K562 (cell line): ENCODE data around the gene COL25A1. TPM values are rescaled to one million over a fixed set of nuclear protein-coding genes. Genes with fewer than 3 reads are reported as not detected.

Experiments
- ATAC-seq: fragments of 200-7000 bp; cut with Tn5 transposase; 3 replicates; pipeline ENCODE4 v1.9.1; 2020; ENCODE audit warnings: moderate library complexity
- BruUV-seq: library from RNA; stranded (reverse); fragments of 400-500 nt; replicated peaks from 2 replicates; lab custom pipeline; 2021; lab: Mats Ljungman, UMichigan
- CTCF ChIA-PET: fragments of 300-600 bp; formaldehyde crosslinking; extraction: SDS; loops from one replicate; lab custom pipeline; 2021; ENCODE audit warnings: low intra/inter-chr PET ratio; lab: Yijun Ruan, JAX
- POLR2A ChIA-PET: fragments of 300-600, 350-650 bp; sonication (Branson Sonifier 250); formaldehyde crosslinking; extraction: SDS; loops from one replicate; lab custom pipeline; 2021; ENCODE audit warnings: antibody characterized with exemption, inconsistent platforms; lab: Yijun Ruan, JAX
- DNase-seq, 4 experiments: peaks; one replicate each; pipeline versions ENCODE4 v3.0.0 to v3.0.0-alpha.2; 2011 to 2018; ENCODE audit warnings: low spot score in 3 of 4, mixed read lengths in 3 of 4; ENCODE audit errors: extremely low read depth in 1 of 4
- FAIRE-seq: peaks from 2 replicates; lab custom pipeline; 2011; peaks lifted over from hg19 to GRCh38; lab: Jason Lieb, UNC
- H2AFZ ChIP-seq: 2 replicates; pipeline ENCODE4 v1.6.0; 2011; ENCODE audit warnings: low read depth, low read length, control low read depth, inconsistent platforms
- H3K27ac ChIP-seq: fragments of 200-600 bp; 3 replicates; pipeline ENCODE4 v1.8.0; 2011; ENCODE audit warnings: low read depth, mild to moderate bottlenecking, control low read depth, inconsistent platforms, low read length, moderate library complexity, mixed read lengths; ENCODE audit errors: extremely low read depth
- H3K27me3 ChIP-seq, 2 experiments: fragments of 300-600 bp in 1 of 2; 2 replicates in 1 of 2; 3 replicates in 1 of 2; pipeline versions ENCODE4 v1.6.0 to v1.8.0; 2011; ENCODE audit warnings: inconsistent platforms in 2 of 2, low read length in 2 of 2, mild to moderate bottlenecking in 1 of 2, mixed read lengths in 1 of 2, moderate library complexity in 1 of 2; ENCODE audit not compliant: control insufficient read depth in 2 of 2, insufficient read depth in 2 of 2
- H3K36me3 ChIP-seq: fragments of 300-600 bp; 3 replicates; pipeline ENCODE4 v1.8.0; 2011; ENCODE audit warnings: mild to moderate bottlenecking, low read length, inconsistent platforms; ENCODE audit not compliant: control insufficient read depth, insufficient read depth
- H3K4me1 ChIP-seq, 2 experiments: fragments of 200-600 bp in 1 of 2; replicated peaks in 1 of 2; 2 replicates in 1 of 2; 3 replicates in 1 of 2; pipeline versions ENCODE4 v1.5.1 to v1.8.0; 2011; ENCODE audit warnings: inconsistent platforms in 2 of 2, low read length in 2 of 2, mild to moderate bottlenecking in 1 of 2, mixed read lengths in 1 of 2, moderate library complexity in 1 of 2; ENCODE audit not compliant: control insufficient read depth in 2 of 2, insufficient read depth in 2 of 2
- H3K4me2 ChIP-seq: 2 replicates; pipeline ENCODE4 v1.6.1; 2011; ENCODE audit warnings: low read length, control low read depth, inconsistent platforms, mixed read lengths; ENCODE audit not compliant: insufficient read depth
- H3K4me3 ChIP-seq: fragments of 200-600 bp; sonication (generic), shearing (Covaris generic); 2 replicates; pipeline ENCODE4 v1.5.1; 2016; ENCODE audit warnings: control low read depth, inconsistent platforms
- H3K79me2 ChIP-seq: fragments of 200-600 bp; 3 replicates; pipeline ENCODE4 v1.8.0; 2011; ENCODE audit warnings: low read length, inconsistent platforms; ENCODE audit not compliant: control insufficient read depth, insufficient read depth
- H3K9ac ChIP-seq, 2 experiments: 2 replicates each; pipeline versions ENCODE4 v1.6.0 to v1.6.1; 2011; ENCODE audit warnings: low read depth in 2 of 2, low read length in 2 of 2, control low read depth in 1 of 2, inconsistent platforms in 1 of 2, mild to moderate bottlenecking in 1 of 2, mixed read lengths in 1 of 2; ENCODE audit not compliant: insufficient read depth in 1 of 2
- H3K9me1 ChIP-seq: one replicate; pipeline ENCODE4 v1.6.0; 2011; ENCODE audit warnings: inconsistent platforms, mild to moderate bottlenecking, low read length, moderate library complexity; ENCODE audit not compliant: control insufficient read depth, insufficient read depth
- H3K9me3 ChIP-seq: replicated peaks from 2 replicates; pipeline ENCODE4 v1.5.1; 2011; ENCODE audit warnings: low read depth, low read length, inconsistent platforms; ENCODE audit not compliant: control insufficient read depth, insufficient read depth
- H4K20me1 ChIP-seq: replicated peaks from 2 replicates; pipeline ENCODE4 v1.6.1; 2011; ENCODE audit warnings: low read length, inconsistent platforms, mixed read lengths; ENCODE audit not compliant: control insufficient read depth, insufficient read depth
- BRF1 ChIP-seq: IDR thresholded peaks from 3 replicates; pipeline ENCODE4 v1.6.1; 2011; ENCODE audit warnings: borderline replicate concordance, mild to moderate bottlenecking; ENCODE audit not compliant: insufficient read length; ENCODE audit errors: extremely low read depth
- CBFB ChIP-seq: sonication (generic); formaldehyde crosslinking; IDR thresholded peaks from 2 replicates; pipeline ENCODE4 v1.4.0; 2020; ENCODE audit warnings: mild to moderate bottlenecking, missing genetic modification reagents
- HES1 ChIP-seq: fragments of 450-650 bp; IDR thresholded peaks from 2 replicates; pipeline ENCODE4 v1.6.1; 2016; ENCODE audit warnings: low read depth, mild to moderate bottlenecking, moderate library complexity
- MAFG ChIP-seq: fragments of 450-650 bp; conservative IDR thresholded peaks from 2 replicates; pipeline ENCODE4 v1.6.1; 2016; ENCODE audit warnings: missing genetic modification characterization, missing compliant biosample characterization
- MTA2 ChIP-seq: fragments of 450-650 bp; IDR thresholded peaks from 2 replicates; pipeline ENCODE4 v1.6.1; 2016; ENCODE audit warnings: low read depth
- NBN ChIP-seq: fragments of 450-650 bp; IDR thresholded peaks from 2 replicates; pipeline ENCODE4 v1.6.1; 2016; ENCODE audit warnings: low read depth, mild to moderate bottlenecking
- NUFIP1 ChIP-seq: fragments of 450-650 bp; IDR thresholded peaks from 2 replicates; pipeline ENCODE4 v1.6.1; 2018; ENCODE audit not compliant: partially characterized antibody
- POLR2AphosphoS5 ChIP-seq: IDR thresholded peaks from 2 replicates; pipeline ENCODE4 v1.6.1; 2011; ENCODE audit warnings: mild to moderate bottlenecking, low read depth, low read length, moderate library complexity; ENCODE audit not compliant: control insufficient read depth, insufficient read depth
- SMAD1 ChIP-seq: fragments of 150-350 bp; IDR thresholded peaks from 2 replicates; pipeline ENCODE4 v1.6.1; 2014; ENCODE audit warnings: low read length, low read depth; ENCODE audit not compliant: partially characterized antibody
- SOX6 ChIP-seq: fragments of 450-650 bp; IDR thresholded peaks from 2 replicates; pipeline ENCODE4 v1.6.1; 2014; ENCODE audit warnings: mild to moderate bottlenecking
- TAF7 ChIP-seq: fragments of 450-650 bp; IDR thresholded peaks from 2 replicates; pipeline ENCODE4 v1.6.1; 2016; ENCODE audit warnings: missing genetic modification characterization, missing compliant biosample characterization
- U2AF1 ChIP-seq: fragments of 200-400 bp; formaldehyde crosslinking; optimal IDR thresholded peaks from 2 replicates; pipeline ENCODE3; 2017; ENCODE audit warnings: mild to moderate bottlenecking, low read depth, low read length, moderate library complexity
- ZKSCAN3 ChIP-seq: fragments of 250-450 bp; sonication (Bioruptor Pico); IDR thresholded peaks from 2 replicates; pipeline ENCODE4 v1.4.0; 2020
- ZNF134 ChIP-seq: fragments of 250-450 bp; sonication (Bioruptor Pico); conservative IDR thresholded peaks from 2 replicates; pipeline ENCODE4 v1.4.0; 2020
- ZNF586 ChIP-seq: fragments of 450-650 bp; formaldehyde crosslinking; conservative IDR thresholded peaks from 2 replicates; pipeline ENCODE4 v1.4.0; 2020; ENCODE audit warnings: mild to moderate bottlenecking, moderate library complexity
- WGBS: fragments of 100-300 bp; shearing (Covaris generic); methylation state at CpG from one replicate; pipeline ENCODE4 v1.1.6; 2016; ENCODE audit warnings: low coverage, mixed read lengths; ENCODE audit not compliant: insufficient coverage; ENCODE audit errors: missing lambda C conversion rate; 5-methylcytosine and 5-hydroxymethylcytosine counted together
- in situ Hi-C: fragments of 300-500 bp; cut with MboI; formaldehyde crosslinking; loops from 4 replicates; pipeline ENCODE4 v1.15.0; 2018; ENCODE audit warnings: inconsistent platforms, mixed read lengths
- intact Hi-C: fragments of 100-400 bp; cut with micrococcal nuclease; formaldehyde crosslinking; loops from 2 replicates; pipeline ENCODE4 v1.14.2; 2022
- polyA plus RNA-seq, 8 experiments: library from polyadenylated mRNA; depleted of rRNA in 4 of 8; stranded (reverse) in 5 of 8; unstranded in 3 of 8; fragments of >200 nt; fragmentation: Nextera tagmentation in 2 of 8; fragmentation: Illumina TruSeq in 1 of 8; extraction: Ambion mirVana in 2 of 8; extraction: Trizol in 1 of 8; gene quantifications; 2 replicates each; pipeline versions ENCODE4 v1.2.1 to v1.2.3, GENCODE V29; 2011 to 2014; ENCODE audit warnings: inconsistent platforms in 1 of 8, missing spikeins in 1 of 8
- total RNA-seq, 7 experiments: library from RNA; depleted of rRNA in 6 of 7; stranded (reverse); fragments of >200 nt in 6 of 7; fragmentation: Illumina TruSeq in 2 of 7; extraction: Trizol in 2 of 7; gene quantifications; 2 replicates each; pipeline versions ENCODE4 v1.2.1 to v1.2.3, GENCODE V29; 2011 to 2021; ENCODE audit warnings: low replicate concordance in 1 of 7

The COL25A1 gene
- total and polyA plus RNA-seq, 9 of the 15 experiments (the other 6 are each of a cell fraction or from before 2014, with no cell fraction given), result 0.03 to 0.62 (median 0.27) TPM

- TF ChIP-seq ZNF134 (CRISPR knock-in tag) (no peak), BRF1 (no peak), NUFIP1 (no peak), POLR2AphosphoS5 (no peak)
Observed at GRCh38 chr4:108903464-108904221, 398.8 kb downstream of the COL25A1 start (continued).

DNA sequence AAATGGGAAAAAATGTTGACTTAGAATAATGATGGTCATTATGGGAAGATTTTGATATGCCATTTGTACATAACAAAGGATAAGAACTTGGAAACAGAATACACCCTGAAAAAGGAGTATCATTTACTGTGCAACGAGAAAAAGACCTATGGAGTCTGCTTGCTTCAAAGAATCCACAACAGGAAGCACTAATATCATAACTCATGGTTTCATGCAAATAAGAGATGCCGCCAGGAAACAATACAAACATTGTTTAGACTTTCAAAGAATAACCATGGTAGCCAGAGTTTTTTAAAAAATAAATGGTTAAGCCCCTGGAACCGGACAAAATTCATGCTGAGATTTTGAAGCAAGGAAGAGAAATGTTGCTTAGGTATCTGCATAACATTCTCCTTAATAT is 399.7 kb downstream of the COL25A1 start:
- CTCF ChIA-PET, result no interaction called here
- 0 out of 2 replicates have a peak overlapping the region, but pooled peaks have one; percentile 2 for H2AFZ ChIP-seq
- FAIRE-seq, result no peak
- H3K27me3 ChIP-seq, result no peaks in the 10 kb centered on the region
- no peak for ATAC-seq
- peaks cover 0 to 4% of the 10 kb centered on the region in 2 experiments; a peak in 3 of 5 replicates for H3K4me1 ChIP-seq
- no peak overlapping the region for H3K4me3 ChIP-seq
- in situ Hi-C loops (no loop called here), intact Hi-C loops (no loop called here)
- WGBS, result 42% methylated on average over 3 of the region's 3 CpGs
- no peak for DNase-seq
- H3K79me2 ChIP-seq, result no peaks in the 10 kb centered on the region
- no peak overlapping the region for H3K9ac ChIP-seq
- no peaks in the 10 kb centered on the region for H3K36me3 ChIP-seq
- BruUV-seq, result no TSS peak
- no peaks in the 10 kb centered on the region for H3K9me3 ChIP-seq
- no peaks in the 10 kb centered on the region for H4K20me1 ChIP-seq
- no peak overlapping the region for H3K27ac ChIP-seq
- no peak overlapping the region for H3K4me2 ChIP-seq
- POLR2A ChIA-PET, result no interaction called here
- H3K9me1 ChIP-seq, result no peaks in the 10 kb centered on the region
- TF ChIP-seq ZKSCAN3 (CRISPR knock-in tag), result no peak
- no peak for TF ChIP-seq U2AF1
- TF ChIP-seq SMAD1, result no peak
- no peak for TF ChIP-seq CBFB (CRISPR knock-in tag)
- TF ChIP-seq MTA2, result no peak
- no peak for TF ChIP-seq NBN
- no peak for TF ChIP-seq SOX6
- no peak for TF ChIP-seq MAFG
- no peak for TF ChIP-seq TAF7
- no peak for TF ChIP-seq ZNF586
- TF ChIP-seq HES1, result no peak
